ENCODE data around the gene ZNF830.

DNA sequence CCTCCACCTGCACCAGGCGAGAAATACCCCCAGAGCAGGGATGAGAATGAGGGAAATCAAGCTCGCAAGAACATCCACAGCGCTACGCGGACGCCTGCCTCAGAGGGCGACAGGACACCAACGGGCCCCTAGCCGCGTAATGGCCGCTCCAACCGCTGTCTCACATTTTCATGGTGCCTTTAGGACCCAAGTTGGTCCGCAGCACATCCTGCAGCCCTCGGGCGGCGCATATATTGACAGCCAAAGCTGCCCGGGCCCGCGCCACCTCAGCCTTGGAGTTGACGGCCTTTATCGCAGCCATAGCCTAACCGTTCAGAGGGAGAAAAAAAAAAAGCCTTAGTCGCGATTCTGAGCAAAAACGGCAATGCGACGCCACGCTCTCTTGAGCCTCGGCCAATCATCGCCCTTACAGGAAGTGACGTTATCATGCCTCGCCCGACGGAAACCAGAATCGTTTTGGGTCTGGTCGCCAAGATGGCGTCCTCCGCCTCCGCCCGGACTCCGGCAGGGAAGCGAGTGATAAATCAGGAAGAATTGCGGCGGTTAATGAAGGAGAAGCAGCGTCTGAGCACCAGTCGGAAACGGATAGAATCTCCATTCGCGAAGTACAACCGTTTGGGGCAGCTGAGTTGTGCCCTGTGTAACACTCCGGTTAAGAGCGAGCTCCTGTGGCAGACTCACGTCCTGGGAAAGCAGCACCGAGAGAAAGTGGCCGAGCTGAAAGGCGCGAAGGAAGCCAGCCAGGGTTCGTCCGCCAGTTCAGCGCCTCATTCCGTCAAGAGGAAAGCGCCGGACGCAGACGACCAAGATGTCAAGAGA, at the start of gene ZNF830, which contains the start of gene CCT6B:
- TF ChIP-seq, protein P1, sequence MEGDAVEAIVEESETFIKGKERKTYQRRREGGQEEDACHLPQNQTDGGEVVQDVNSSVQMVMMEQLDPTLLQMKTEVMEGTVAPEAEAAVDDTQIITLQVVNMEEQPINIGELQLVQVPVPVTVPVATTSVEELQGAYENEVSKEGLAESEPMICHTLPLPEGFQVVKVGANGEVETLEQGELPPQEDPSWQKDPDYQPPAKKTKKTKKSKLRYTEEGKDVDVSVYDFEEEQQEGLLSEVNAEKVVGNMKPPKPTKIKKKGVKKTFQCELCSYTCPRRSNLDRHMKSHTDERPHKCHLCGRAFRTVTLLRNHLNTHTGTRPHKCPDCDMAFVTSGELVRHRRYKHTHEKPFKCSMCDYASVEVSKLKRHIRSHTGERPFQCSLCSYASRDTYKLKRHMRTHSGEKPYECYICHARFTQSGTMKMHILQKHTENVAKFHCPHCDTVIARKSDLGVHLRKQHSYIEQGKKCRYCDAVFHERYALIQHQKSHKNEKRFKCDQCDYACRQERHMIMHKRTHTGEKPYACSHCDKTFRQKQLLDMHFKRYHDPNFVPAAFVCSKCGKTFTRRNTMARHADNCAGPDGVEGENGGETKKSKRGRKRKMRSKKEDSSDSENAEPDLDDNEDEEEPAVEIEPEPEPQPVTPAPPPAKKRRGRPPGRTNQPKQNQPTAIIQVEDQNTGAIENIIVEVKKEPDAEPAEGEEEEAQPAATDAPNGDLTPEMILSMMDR (IDR thresholded peaks at IDR 0.05), result no peak
- no peak for TF ChIP-seq EP300 (IDR thresholded peaks at IDR 0.05)

Measured in ovary (tissue), 3 donors.